NK-92 treated with Interleukin-12 subunit alpha and Interleukin-12 subunit beta, amount 100 ng/mL, for 24 hours (cell line): ENCODE results near the gene DBNDD1.

ENCODE experiments used
- DNase-seq: peaks from one replicate; lab custom pipeline; 2025; lab: John Stamatoyannopoulos, UW

DBNDD1 gene

DNA sequence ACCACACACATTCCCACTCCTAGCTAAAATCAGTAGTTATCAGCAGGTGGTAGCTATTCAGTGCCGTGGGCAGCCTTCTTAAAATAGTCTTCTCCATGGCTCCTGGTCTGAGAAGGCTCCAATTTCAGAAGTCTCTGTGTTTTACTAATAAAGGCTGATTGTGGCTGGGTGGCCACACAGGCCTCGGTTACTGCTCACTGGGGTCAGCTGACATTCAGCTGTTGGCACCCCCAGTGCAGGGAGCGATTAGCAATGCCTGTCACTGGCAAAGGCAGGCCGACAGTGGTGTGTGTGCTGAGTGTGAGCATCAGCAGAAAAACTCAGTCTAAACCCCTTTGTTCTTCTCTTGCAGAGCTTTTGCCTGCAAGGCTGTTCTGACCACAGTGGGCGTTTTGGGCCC lies 16.6 kb upstream of the DBNDD1 start:
- DNase-seq = no peak

DNA sequence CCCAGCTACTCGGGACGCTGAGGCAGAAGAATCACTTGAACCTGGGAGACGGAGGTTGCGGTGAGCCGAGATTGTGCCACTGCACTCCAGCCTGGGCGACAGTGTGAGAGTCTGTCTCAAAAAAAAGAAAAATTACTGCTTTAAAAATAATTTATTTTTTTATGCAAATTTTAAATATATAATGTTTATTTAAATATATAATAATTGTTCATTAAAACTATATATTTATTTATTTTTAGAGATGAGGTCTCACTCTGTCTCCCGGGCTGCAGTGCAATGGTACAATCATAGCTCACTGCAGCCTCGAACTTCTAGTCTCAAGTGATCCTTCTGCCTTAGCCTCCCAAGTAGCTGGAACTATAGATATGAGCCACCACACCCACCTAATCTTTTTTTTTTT lies 15.2 kb upstream of the DBNDD1 start:
- DNase-seq = no peak

DNA sequence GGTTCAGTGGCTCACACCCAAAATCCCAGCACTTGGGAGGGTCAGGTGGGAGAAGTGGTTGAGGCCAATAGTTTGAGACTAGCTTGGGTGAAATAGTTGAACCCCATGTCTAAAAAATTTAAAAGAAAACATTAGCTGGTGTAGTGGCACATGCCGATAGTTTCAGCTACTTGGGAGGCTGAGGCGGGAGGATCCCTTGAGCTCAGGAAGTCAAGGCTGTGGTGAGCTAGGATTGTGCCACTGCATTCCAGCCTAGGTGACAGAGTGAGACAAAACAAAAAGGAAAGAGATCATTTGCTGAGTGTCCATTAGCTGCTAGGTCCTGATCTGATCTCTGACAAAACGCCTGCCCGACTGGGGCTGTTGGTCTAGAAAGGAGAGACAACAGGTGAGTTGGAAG lies 14.1 kb upstream of the DBNDD1 start:
- DNase-seq = no peak

DNA sequence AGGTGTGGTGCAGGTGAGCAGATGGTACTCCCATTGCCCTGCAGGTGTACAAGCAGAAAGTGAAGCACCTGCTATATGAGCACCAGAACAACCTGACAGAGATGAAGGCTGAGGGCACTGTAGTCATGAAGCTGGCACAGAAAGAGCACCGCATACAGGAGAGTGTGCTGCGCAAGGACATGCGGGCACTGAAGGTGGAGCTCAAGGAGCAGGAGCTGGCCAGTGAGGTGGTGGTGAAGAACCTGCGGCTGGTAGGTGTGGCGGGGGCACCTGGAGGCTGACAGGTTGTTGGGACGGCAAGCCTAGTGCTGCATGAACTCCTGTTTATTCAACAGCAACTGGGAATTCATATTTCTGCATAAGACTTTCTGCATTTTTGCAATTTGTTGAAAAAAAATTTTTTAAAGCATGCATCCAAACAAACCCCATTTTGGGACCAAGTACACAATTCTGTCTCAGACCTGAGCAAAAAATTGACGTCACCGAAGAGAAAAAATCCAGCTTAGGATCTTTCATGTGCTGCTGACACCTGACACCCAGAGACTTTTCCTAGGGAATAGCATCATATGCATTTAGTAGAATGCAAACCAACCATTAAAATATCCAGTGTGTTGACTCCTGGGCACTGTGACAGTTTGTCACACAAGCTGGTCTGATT lies 13.5 kb upstream of the DBNDD1 start:
- no peak for DNase-seq

DNA sequence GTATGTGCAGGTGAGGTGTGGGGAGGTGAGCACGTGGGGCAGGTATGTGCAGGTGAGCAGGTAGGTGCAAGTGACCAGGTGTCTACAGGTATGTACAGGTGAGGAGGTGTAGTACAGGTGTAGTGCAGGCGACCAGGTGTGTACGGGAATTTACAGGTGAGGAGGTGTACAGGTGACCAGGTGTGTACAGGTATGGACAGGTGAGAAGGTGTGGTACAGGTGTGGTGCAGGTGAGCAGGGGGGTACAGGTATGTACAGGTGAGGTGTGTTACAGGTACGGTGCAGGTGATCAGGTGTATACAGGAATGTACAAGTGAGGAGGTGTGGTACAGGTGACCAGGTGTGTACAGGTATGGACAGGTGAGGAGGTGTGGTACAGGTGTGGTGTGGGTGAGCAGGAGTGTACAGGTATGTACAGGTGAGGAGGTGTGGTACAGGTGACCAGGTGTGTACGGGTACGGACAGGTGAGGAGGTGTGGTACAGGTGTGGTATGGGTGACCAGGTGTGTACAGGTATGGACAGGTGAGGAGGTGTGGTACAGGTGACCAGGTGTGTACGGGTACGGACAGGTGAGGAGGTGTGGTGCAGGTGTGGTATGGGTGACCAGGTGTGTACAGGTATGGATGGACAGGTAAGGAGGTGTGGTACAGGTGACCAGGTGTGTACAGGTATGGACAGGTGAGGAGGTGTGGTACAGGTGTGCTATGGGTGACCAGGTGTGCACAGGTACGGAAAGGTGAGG lies 12.8 kb upstream of the DBNDD1 start:
- no peak for DNase-seq

DNA sequence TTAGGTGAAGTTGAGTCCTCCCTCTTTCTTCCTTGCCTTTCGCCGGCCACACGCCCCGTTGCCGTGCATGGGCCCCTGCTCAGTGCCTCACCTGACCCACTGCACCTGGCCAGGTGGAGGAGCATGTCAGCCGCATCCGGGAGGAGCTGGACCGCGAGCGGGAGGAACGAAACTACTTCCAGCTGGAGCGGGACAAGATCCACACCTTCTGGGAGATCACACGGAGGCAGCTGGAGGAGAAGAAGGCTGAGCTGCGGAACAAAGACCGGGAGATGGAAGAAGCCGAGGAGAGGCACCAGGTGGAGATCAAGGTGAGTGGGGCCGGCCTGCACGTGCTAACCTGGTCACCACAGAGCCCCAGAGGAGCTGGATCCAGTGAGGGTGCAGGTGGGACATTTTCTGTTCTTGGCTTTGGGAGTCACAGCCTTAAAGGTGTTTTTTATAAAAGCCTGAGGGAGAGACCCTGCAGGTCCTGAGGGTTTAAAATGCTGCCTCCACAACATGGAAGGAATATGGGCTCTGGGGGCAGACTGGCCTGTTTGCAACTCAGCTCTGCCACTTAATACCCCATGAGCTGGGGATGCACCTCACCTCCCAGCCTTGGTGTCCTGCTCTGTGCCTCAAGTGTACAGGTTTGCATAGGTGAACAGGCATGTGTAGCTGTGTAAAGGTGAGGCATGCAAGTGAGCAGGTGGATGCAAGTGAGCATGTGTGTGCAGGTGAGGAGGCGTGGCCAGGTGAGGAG lies 12.1 kb upstream of the DBNDD1 start:
- DNase-seq = no peak

DNA sequence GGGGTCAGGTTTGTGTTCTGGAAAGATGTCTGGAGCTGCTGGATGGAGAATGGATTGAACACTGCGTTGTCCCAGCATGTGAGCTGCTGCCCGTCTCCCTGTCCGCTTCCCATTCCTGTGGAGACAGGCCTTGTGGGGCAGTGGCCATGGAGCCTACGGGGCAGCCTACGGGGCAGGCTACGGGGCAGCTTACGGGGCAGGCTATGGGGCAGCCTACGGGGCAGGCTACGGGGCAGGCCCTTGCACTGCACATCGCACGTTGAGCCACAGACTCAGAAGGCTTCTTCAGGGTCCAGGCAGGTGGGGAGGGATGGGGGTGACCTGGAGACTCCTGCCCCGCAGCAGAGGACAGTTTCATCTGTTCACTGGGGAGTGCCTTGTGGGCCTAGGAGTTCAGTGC lies 9.7 kb upstream of the DBNDD1 start:
- no peak for DNase-seq

DNA sequence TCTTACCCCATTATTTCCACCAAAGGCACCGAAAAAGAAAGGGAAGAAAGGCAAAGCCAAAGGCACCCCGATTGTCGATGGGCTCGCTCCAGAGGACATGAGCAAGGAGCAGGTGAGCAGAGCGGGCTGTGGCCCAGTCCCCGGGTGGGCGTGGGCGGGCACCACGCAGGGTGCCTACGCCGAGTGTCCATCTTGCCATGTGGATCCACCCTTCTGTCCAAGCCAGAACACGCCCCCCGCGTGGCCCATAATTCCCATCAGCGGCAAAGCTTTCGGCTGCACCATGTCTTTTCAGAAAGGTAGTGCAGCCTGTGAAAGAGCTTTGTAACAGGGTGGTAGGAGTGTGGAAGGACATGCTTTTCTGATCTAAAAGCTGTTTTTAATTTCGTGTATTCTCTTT lies 8.4 kb upstream of the DBNDD1 start:
- DNase-seq = no peak

DNA sequence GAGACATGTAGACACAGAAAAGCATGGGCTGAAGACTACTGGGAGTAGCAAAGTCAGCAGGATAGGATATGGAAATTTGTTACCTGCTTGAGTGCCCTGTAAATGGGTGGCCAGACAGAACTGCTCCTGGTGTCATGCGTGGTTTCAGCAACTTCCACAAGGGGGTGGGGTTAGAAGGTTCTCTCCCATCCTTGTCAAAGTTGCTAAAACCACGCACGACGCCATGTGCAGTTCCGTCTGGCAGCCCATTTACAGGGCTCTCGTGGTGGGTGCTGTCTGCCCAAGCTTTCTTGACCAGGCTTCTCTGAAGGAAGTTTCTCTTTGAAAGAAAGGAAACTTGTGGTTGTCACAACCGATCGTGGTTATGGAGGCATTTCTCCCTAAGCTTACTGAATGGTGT lies 6.9 kb upstream of the DBNDD1 start:
- no peak for DNase-seq

DNA sequence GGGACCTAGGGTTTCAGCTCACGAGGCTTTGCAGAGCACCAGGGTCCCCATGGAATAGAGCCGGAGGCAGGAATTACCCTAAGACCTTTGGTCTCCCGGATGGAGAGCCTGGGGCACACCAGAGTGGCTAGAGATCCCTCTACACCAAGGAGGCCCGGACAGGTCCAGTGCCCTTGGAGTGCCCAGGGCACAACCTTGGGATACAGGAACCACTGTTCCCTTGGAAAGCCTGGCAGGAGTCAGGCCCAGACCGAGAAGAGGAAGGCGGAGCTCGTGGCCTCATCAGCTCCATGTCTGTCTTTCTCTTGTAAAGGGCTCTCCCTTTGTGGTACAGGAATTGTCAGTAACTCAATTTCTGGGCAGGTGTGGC lies 3.8 kb upstream of the DBNDD1 start:
- DNase-seq = no peak

DNA sequence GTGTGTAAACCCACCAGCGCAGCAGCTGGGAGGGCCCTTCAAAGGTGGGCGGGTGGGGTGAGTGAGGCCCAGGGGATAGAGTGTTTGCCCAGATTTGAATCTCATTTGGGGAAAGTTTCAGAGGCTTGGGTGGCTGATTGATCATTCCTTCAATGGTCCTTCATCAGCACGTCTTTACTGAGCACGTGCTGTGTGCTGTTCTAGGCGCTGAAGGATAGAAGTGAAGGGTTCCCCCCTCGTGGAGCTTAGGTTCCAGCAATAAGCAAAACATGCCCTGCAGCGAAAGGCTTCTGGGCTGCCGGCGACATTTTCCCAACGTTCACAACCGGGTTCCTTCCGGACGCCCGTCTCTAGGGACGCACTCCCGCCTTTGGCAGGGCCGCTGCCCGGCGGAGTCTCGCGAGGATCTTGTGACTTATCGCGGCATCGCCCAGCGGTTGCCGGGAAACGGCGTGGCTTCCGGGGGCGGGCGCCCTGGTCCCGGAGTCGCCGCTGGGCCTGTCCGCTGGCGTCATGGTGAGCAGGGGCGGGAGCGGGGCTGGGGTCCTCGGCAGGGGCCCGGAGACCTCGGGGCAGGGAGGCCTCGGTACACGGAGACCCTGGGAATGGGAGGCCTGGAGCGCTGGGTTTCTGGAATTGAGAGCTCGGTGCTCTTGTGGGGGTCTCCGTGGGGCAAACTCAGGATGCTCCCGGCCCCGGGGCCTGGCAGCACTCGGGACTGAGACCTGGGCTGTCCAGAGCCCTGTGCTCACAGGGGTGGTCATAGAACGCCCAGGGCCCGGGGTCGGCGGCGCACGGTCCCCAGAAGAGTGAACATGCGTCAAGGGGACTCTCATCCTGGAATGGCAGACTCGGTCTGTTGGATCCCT lies 3.2 kb upstream of the DBNDD1 start:
- DNase-seq = peak; percentile 35

DNA sequence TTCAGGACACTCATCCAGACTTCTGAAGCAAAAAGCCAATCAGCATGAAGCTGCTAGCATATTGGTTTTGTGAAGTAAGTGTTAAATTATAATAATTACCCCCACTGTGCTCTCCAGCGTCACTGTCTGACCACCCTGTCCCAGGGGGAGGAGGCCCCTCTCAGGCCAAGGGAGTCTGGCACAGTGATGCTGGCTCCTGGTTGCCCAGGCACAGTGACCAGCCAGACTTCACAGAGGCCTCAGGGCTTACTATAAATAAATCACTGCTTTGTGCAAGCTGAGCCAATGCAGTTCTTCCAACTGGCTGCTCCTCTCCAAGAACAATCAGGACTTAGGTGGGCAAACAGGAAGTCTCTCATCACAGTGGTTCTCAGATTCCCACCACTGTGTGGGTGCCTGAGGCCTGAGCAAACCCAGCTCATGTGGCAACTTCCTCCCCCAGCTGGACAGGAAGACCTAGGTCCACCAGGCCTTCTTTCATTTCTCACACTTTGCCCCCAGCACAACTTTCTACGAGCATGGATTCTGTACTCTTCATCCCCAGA lies 1.7 kb upstream of the DBNDD1 start:
- DNase-seq = no peak

DNA sequence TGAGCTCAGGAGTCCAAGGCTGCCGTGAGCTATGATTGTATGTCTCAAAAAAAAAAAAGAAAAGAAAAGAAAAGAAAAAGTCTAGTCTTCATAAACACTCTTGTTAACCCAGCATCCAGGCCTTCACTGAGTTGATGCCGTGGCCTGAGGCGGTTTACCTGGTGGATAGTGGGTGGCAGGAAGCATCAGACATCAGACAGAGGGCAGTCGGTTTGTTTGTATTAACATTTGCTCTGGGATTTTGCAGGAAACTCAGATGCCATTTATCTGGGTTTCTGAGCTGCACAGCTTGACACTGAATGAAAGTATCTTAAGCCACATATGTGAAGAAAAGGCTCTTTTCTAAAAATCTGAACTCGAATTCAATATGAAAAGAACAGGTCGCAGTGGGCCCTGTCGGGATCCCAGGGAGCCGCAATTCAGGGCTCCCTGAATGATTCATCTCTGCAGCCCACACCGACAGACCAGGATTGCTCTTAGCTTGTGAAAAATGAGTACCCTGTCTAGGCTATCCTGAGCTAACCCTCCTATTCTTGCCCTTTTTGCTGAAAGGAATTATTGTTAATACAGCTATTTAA lies 1.1 kb upstream of the DBNDD1 start:
- DNase-seq = no peak

DNA sequence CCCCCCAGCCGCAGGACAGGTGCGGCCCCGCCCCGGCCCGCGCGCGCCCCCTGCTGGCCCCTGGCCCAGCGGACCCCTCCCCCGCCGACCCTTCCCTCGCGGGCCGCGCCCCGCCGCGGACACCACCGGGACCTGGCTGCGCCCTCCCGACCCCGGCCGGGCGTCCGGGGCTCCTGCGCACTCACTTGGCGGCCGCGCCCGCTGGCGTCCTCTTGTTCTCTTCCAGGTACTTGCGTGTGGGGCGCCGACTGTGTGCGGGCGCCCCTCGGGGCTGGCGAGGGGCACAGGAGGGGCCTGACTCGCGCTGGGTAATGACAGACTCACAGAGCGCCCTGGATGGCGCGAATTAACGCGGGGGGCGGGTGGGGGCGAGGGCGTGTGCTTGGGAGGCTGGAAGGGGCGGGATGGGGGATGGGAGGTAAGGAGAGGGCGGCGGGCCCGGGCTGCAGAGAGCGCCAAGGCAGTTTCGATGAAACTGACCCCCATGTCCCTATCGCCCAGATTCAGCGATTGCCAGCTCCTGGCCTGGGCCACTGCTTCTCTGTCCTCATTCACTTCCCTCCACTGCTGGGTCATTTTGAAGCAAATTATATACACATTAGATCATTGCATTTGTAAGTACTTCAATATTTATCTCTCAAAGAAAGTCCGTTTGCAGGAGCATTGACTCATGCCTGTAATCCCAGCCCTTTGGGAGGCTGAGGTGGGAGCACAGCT lies 445 bp upstream of the DBNDD1 start:
- no peak for DNase-seq

DNA sequence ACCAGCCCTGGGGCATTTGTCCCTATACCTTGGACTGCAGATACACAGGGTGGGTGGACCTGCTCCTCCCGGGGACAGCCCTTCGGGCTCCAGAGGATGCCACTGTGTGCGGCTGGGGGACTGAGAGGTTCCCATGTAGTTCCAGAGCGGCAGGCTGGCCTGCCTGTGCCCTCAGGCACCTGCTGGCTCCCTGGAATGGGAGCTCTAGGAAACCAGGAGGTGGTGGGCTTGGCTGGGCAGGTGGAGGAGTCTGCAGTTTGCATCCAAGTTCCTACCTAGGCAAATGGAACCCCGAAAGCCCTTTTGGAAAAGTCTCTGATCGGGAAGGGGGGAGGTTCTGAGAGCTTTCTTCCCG lies 982 bp downstream of the DBNDD1 start:
- no peak for DNase-seq

DNA sequence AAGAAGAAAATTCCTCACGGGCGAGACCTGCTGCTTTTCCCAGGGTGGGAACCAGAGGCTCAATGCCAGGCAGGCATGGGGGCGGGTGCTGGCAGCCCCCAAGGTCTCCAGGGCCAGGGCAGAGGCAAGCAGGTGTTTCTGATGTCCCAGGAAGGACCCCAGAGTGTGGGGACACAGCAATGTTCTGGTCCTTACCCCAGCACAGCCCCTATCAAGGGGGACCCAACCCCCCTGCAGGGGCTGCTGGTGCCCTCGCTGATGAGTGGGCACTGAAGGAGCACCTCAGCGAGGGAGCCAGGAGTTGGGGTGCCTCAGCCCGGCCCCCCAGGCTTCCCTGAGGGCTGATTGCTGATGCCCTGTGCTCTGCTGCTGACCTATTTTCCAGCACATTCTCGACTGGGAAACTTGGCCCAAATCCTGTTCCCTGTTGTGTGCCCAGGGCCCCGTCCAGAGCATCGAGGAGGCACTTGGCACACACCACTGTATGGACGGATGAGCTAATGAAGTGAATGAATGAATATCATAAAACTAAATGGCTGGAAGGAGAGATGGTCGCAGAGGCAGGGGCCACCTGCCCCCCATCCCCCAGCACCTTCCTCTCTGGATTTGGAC lies 2.8 kb downstream of the DBNDD1 start:
- DNase-seq = no peak

DNA sequence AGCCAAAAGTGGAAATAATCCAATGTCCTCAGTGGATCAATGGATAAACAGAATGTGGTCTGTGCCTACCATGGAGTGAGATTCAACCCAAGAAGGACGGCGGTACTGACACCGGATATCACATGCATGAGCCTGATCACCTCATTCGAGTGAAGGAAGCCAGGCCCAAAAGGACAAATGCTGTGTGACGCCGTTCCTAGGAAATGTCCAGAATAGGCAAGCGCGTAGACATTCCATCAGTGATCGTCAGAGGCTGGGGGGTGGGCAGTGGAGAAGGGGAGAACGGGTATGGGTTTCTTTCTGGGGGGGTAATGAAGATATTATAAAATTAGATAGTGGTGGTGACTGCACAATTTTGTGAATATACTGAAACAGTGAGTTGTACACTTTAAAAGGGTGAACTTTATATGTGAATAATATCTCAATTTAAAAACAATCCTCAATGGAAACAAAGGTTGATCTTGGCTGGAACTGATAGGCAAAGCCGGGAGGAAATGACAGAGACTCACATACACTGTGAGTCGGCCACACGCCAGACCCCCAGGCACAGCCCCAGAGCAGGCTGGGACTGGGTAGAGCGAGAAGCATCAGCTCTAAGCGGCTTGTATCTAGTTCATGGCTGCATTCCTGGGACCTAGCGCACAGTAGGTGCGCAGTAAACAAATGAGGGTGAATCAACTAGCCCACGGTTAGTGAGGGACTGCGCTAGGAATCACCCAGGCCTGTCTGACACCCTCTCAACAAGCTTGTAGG lies 3.5 kb downstream of the DBNDD1 start:
- no peak for DNase-seq

DNA sequence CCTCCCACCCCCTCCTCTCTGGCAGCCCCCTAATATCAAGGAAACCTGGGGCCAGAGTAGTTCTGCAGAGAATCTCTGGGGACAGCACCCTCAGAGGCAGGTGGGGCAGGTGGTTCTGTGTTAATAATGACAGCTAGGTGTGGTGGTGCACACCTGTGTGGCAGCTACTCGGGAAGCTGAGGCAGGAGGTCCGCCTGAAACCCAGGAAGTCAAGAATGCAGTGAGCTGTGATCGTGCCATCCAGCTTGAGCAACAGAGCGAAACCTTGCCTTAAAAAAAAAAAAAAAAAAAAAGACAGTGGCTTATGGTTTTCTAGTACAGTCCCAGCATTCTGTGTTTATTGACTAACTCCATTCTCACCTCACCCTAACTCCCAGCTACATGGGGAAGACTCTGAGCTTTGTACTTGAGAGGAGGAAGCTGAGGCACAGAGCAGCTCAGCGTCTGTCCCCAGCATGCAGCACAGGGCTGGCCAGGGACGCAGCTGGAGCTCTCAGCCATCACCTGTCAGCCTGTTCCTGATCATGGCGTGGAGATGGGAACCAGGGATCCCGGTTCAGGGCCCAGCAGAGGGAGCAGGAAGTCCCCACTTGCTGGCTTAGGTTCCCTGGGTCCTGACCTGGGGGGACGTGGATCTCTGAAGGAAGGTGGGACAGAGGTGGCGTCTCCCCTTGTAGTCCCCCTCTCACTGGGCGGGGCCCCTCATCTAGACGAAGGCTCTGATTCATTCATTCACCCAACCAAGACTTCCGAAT lies 6.1 kb downstream of the DBNDD1 start:
- DNase-seq = no peak

DNA sequence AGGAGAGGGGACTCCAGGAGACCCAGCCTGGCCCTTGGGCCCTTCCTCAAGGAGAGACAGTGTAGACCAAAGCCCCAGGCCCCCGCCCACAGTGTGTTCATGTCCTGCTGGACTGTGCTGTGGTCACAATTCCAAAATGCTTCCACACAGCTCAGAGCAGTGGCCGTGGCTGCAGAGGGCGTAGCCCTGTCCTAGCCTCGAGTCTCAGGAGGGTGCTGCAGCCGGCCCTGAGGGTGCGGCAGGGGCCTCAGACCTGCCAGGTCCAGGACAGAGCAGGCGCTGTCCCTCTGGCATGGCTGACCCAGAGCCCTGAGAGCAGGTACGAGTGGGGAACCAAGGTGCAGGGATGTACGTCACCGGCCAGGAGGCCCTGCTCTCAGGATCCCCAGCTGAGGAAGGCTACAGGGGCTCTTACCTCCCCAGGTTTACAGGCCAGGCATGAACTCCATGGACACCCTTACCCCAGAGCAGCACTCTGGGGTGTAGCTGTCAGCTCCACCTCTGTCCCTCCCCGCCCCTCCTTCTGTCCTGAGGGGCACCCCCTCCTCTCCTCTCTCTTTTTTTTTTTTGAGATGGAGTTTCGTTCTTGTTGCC lies 7.3 kb downstream of the DBNDD1 start:
- no peak for DNase-seq
